Esophagus muscularis mucosa (tissue), 4 donors: ENCODE results near the gene AHCYL2. TPM values are rescaled to one million over a fixed set of nuclear protein-coding genes. Genes with fewer than 3 reads are reported as not detected.
A peak's percentile ranks its signal among the peaks of the same experiment; 100 is the strongest.
"Not testable (repeated sequence)": the region's sequence is repeated elsewhere in the genome, so short reads cannot be mapped to it uniquely, and the experiment has no call there.

Experiments
- DNase-seq: peaks from one replicate; pipeline ENCODE4 v3.0.0-alpha.2; 2017; ENCODE audit errors: extremely low spot score
- H3K27ac ChIP-seq, 4 donors: fragments of 200-600 bp; sonication (generic); replicated peaks in 1 of 4; 1 replicate in 3 of 4; 2 replicates in 1 of 4; pipeline ENCODE4 v1.5.1; 2016 to 2019; ENCODE audit warnings: mild to moderate bottlenecking in 1 of 4
- H3K27me3 ChIP-seq, 4 donors: fragments of 200-600 bp; sonication (generic); one replicate each; pipeline versions ENCODE4 v1.5.1 to v1.6.0; 2016 to 2019
- H3K36me3 ChIP-seq, 4 donors: fragments of 200-600 bp; sonication (generic); one replicate each; pipeline ENCODE4 v1.5.1; 2016 to 2019
- H3K4me1 ChIP-seq, 4 donors: fragments of 200-600 bp; sonication (generic); one replicate each; pipeline ENCODE4 v1.5.1; 2016 to 2019
- H3K4me3 ChIP-seq, 4 donors: fragments of 200-600 bp; sonication (generic); 1 replicate in 2 of 4; 2 replicates in 2 of 4; pipeline ENCODE4 v1.5.1; 2016 to 2019; ENCODE audit warnings: mild to moderate bottlenecking in 4 of 4, moderate library complexity in 1 of 4
- H3K9me3 ChIP-seq, 4 donors: fragments of 200-600 bp; sonication (generic); 1 replicate in 3 of 4; 2 replicates in 1 of 4; pipeline ENCODE4 v1.5.1; 2016 to 2019
- EP300 ChIP-seq: sonication (generic); formaldehyde crosslinking; IDR thresholded peaks from one replicate; pipeline ENCODE4 v1.6.1; 2017; ENCODE audit warnings: antibody characterized with exemption
- POLR2A ChIP-seq: fragments of 450-650 bp; IDR thresholded peaks from one replicate; pipeline ENCODE4 v1.6.1; 2017; ENCODE audit warnings: antibody characterized with exemption, moderate library complexity, mild to moderate bottlenecking, low read depth
- POLR2AphosphoS5 ChIP-seq, 2 donors: sonication (generic); formaldehyde crosslinking; IDR thresholded peaks; one replicate each; pipeline ENCODE4 v1.6.1; 2017; ENCODE audit warnings: antibody characterized with exemption in 2 of 2
- WGBS: methylation state at CpG from one replicate; pipeline ENCODE4 v1.1.5; 2018; 5-methylcytosine and 5-hydroxymethylcytosine counted together
- intact Hi-C: fragments of 100-400 bp; cut with DNase I; formaldehyde crosslinking; loops from one replicate; pipeline ENCODE4 v1.15.1; 2023
- total RNA-seq, 4 donors: library from RNA; depleted of rRNA; stranded (reverse); fragments of >200 nt; gene quantifications; one replicate each; pipeline versions ENCODE4 v1.1.0 to v1.2.1, GENCODE V29; 2016
- TF ChIP-seq, protein P1 (sequence below), 3 experiments: fragments of 200-600 bp in 2 of 3; fragments of 450-650 bp in 1 of 3; sonication (generic) in 2 of 3; IDR thresholded peaks; one replicate each; pipeline ENCODE4 v1.5.1; 2017 to 2019; ENCODE audit warnings: antibody characterized with exemption in 3 of 3, mild to moderate bottlenecking in 2 of 3, moderate library complexity in 1 of 3

AHCYL2 gene
- total RNA-seq, 4 donors from 2014 or later = 9.7 to 14.2 (median 11.9) TPM

DNA sequence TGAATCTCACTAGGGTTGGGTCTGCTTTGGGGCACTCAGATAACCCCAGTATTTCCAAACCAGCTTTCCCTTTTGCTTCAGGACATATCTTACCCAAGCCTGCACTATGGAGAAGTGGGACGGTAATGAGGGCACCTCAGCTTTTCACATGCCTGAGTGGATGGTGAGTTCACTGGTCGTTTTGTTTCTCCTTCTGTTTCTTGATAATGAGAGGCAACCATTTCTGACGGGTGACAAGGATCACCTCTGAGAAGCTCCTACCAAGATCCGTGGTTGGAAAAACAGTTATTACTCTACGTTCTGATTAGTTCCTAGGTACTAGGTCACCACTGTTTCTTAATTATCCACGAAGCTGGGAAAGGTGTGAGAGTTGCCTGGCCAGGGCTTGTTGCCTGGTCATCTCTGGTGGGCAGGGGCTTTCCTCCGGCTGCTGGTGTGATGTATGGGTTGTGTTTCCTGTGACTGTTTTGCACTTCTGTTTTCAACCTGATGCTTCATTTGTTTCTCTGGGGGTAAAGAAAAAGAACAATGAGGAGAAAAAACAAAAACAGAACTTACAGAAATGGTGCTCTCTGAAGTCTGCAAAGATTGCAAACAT is 143.7 kb downstream of the AHCYL2 start:
- Histone ChIP-seq H3K27ac (no peak overlapping the region), H3K36me3 (no peaks in the 10 kb centered on the region), H3K9me3 (no peaks in the 10 kb centered on the region), H3K4me3 (peak overlapping the region in 1 of 4 donors; percentile 13), H3K4me1 (peaks cover 0 to 11% (median 10%) of the 10 kb centered on the region in 4 donors), H3K27me3 (no peaks in the 10 kb centered on the region)
- TF ChIP-seq POLR2AphosphoS5 (IDR thresholded peaks at IDR 0.05) (no peak), EP300 (no peak), POLR2A (no peak)
- TF ChIP-seq, protein P1, sequence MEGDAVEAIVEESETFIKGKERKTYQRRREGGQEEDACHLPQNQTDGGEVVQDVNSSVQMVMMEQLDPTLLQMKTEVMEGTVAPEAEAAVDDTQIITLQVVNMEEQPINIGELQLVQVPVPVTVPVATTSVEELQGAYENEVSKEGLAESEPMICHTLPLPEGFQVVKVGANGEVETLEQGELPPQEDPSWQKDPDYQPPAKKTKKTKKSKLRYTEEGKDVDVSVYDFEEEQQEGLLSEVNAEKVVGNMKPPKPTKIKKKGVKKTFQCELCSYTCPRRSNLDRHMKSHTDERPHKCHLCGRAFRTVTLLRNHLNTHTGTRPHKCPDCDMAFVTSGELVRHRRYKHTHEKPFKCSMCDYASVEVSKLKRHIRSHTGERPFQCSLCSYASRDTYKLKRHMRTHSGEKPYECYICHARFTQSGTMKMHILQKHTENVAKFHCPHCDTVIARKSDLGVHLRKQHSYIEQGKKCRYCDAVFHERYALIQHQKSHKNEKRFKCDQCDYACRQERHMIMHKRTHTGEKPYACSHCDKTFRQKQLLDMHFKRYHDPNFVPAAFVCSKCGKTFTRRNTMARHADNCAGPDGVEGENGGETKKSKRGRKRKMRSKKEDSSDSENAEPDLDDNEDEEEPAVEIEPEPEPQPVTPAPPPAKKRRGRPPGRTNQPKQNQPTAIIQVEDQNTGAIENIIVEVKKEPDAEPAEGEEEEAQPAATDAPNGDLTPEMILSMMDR (IDR thresholded peaks at IDR 0.05) = no peak
- no peak for DNase-seq
- intact Hi-C loops = loop anchor here (10.0 kb wide), 2 partner anchors 144 to 646 kb away; partner anchors contain the start of gene AHCYL2
- WGBS = 62% methylated on average over 7 of the region's 7 CpGs

DNA sequence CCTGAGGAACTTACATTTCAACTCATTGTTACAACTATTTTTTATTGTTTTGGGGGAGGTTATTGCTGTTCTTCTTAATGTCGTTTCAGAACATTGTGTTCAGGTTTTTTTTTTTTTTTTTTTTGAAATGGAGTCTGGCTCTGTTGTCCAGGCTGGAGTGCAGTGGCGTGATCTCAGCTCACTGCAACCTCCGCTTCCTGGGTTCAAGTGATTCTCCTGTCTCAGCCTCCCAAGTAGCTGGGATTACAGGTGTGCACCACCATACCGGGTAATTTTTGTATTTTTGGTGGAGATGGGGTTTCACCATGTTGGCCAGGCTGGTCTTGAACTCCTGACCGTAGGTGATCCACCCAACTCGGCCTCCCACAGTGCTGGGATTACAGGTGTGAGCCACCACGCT is 144.6 kb downstream of the AHCYL2 start:
- H3K27me3 ChIP-seq, H3K9me3 ChIP-seq, DNase-seq, H3K36me3 ChIP-seq, H3K4me3 ChIP-seq, H3K27ac ChIP-seq: not testable (repeated sequence)
- H3K4me1 ChIP-seq = peaks cover 0 to 11% (median 10%) of the 10 kb centered on the region in 4 donors
- whole genome bisulfite sequencing = 96% methylated on average over 7 of the region's 7 CpGs
- intact Hi-C loops = loop anchor here (10.0 kb wide), 2 partner anchors 145 to 645 kb away; partner anchors contain the start of gene AHCYL2

DNA sequence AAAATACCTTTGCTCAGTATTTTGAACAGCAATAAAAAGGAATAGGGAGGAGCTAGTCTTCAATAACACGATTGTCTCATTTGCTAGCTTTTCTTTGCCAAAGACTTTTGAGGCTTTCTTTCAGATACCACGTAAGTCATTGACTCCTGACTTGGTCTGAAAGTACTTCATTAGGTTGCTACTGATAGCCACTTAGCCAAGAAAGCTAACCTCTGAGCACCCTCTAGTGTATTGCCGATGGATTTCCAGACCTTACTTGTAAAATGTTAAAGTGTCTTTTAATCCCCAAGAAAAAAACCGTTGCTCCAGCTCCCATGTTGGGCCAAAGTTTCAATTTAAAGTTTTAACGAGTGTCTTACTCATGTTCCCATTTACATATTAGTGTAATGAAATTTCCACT is 146.0 kb downstream of the AHCYL2 start:
- Histone ChIP-seq H3K4me3 (no peak overlapping the region), H3K27ac (no peak overlapping the region), H3K9me3 (no peaks in the 10 kb centered on the region), H3K4me1 (peaks cover 0 to 11% (median 10%) of the 10 kb centered on the region in 4 donors), H3K27me3 (no peaks in the 10 kb centered on the region), H3K36me3 (no peaks in the 10 kb centered on the region)
- 78% methylated on average over 5 of the region's 5 CpGs for WGBS
- no peak for TF ChIP-seq POLR2AphosphoS5 (IDR thresholded peaks at IDR 0.05)
- no peak for TF ChIP-seq EP300
- TF ChIP-seq, protein P1 (IDR thresholded peaks at IDR 0.05) = no peak
- no peak for TF ChIP-seq POLR2A
- no peak for DNase-seq
- intact Hi-C loops = loop anchor here (10.0 kb wide), 1 partner anchor 274 kb away; no protein-coding TSS in a partner anchor

DNA sequence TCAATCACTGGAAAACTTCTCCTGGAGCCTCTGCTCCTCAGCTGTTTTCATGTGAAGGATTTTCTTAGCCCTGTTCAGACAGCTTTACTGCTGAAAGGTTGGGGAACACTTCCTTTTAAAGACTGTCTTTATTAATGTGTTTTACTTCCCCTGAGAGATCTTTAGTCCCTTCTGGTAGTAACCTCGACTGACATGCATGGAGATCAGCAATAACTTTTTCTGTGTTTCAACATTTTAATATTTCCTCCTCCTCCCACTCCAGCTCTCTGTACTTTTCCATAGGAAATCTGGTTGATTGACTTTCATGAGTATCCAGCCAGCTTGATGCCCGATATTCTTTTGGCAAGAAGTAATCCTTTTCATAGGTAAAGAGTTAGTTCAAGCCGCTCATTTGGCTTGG is 146.7 kb downstream of the AHCYL2 start:
- Histone ChIP-seq H3K4me3 (no peak overlapping the region), H3K27ac (no peak overlapping the region), H3K36me3 (no peaks in the 10 kb centered on the region), H3K9me3 (no peaks in the 10 kb centered on the region), H3K4me1 (peaks cover 0 to 11% (median 10%) of the 10 kb centered on the region in 4 donors), H3K27me3 (no peaks in the 10 kb centered on the region)
- WGBS = 81% methylated on average over 3 of the region's 3 CpGs
- TF ChIP-seq, protein P1 (IDR thresholded peaks at IDR 0.05) = no peak
- TF ChIP-seq POLR2A (no peak), EP300 (no peak), POLR2AphosphoS5 (IDR thresholded peaks at IDR 0.05) (no peak)
- no peak for DNase-seq
- intact Hi-C loops = loop anchor here (10.0 kb wide), 1 partner anchor 273 kb away; no protein-coding TSS in a partner anchor

DNA sequence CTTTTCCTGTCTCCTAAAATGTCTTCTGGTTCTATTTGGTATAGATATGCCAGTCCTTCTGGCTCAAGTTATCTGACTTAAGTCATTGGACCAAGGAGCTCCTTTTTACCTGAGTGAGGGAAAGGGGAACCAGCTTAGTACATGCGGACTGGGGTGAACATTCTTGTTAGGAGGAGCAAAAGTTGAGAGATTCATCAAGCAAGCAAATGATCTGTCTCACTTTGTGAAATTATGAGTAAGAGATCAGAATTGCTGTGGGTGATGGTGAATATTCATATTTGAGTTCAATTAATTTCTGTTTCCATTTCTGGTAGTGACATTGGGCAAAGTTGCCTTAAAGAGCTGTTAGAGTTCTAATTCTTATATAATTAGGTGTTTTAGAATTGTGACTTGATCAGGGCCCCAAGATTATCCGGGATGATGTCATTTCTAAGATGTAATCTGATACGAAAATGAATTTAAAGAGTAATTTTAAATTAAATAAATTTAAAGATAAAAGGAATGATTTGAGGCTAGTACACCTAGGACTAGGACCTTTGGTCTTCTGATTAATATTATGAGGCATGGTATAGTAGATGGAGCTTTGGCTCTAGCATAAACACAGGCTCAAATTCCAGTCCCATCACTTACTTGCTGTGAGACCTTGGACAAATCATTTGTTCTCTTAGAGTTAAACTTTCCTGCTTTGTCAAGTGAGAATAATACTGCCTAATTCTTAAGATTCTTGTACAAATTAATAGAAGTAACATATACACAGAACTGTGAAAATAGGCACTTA is 149.0 kb downstream of the AHCYL2 start:
- no peak for TF ChIP-seq EP300
- no peak for TF ChIP-seq POLR2AphosphoS5 (IDR thresholded peaks at IDR 0.05)
- TF ChIP-seq, protein P1 (IDR thresholded peaks at IDR 0.05) = no peak
- TF ChIP-seq POLR2A = no peak
- 90% methylated on average over 3 of the region's 3 CpGs for WGBS
- intact Hi-C loops = loop anchor here (10.0 kb wide), 1 partner anchor 271 kb away; no protein-coding TSS in a partner anchor

More for the DNA sequence above, 149.0 kb downstream of the AHCYL2 start:
- H3K36me3 ChIP-seq = no peaks in the 10 kb centered on the region
- H3K9me3 ChIP-seq = no peaks in the 10 kb centered on the region
- H3K4me3 ChIP-seq = no peak overlapping the region
- no peak for DNase-seq
- no peak overlapping the region for H3K27ac ChIP-seq
- no peaks in the 10 kb centered on the region for H3K27me3 ChIP-seq
- no peaks in the 10 kb centered on the region for H3K4me1 ChIP-seq
